ENCODE results near the gene SYNE1.
"Not testable (repeated sequence)": the region's sequence is repeated elsewhere in the genome, so short reads cannot be mapped to it uniquely, and the experiment has no call there.

GRCh38 chr6:152558798-152559197 lies 78.4 kb downstream of the SYNE1 start:
- not testable (repeated sequence) for TF ChIP-seq CTCF (conservative IDR thresholded peaks at IDR 0.05; ENCODE audit: low read length); EZH2phosphoT487 (IDR thresholded peaks at IDR 0.05; ENCODE audit: borderline replicate concordance, low read depth, low read length)

All from OCI-LY7 (cell line).